HepG2 (cell line): ENCODE data around the gene SYT17. TPM values are rescaled to one million over a fixed set of nuclear protein-coding genes. Genes with fewer than 3 reads are reported as not detected.

Experiments used
- ATAC-seq: fragments of 200-7000 bp; cut with Tn5 transposase; 3 replicates; pipeline ENCODE4 v1.9.1; 2020; ENCODE audit warnings: mild to moderate bottlenecking, moderate library complexity
- BruUV-seq: library from RNA; stranded (reverse); fragments of 400-500 nt; replicated peaks from 2 replicates; lab custom pipeline; 2021; lab: Mats Ljungman, UMichigan
- CTCF ChIA-PET: fragments of 300-600 bp; formaldehyde crosslinking; extraction: SDS; loops from one replicate; lab custom pipeline; 2021; ENCODE audit warnings: low total read pairs, inconsistent platforms, low intra/inter-chr PET ratio; lab: Yijun Ruan, JAX
- POLR2A ChIA-PET: fragments of 350-600 bp; sonication (Branson Sonifier 250); formaldehyde crosslinking; loops from one replicate; lab custom pipeline; 2020; ENCODE audit warnings: antibody characterized with exemption, inconsistent platforms; lab: Yijun Ruan, JAX
- DNase-seq: peaks from one replicate; pipeline ENCODE4 v3.0.0-alpha.2; 2015; ENCODE audit warnings: low spot score
- FAIRE-seq: peaks from 3 replicates; lab custom pipeline; 2011; peaks lifted over from hg19 to GRCh38; lab: Jason Lieb, UNC
- H2AFZ ChIP-seq: one replicate; pipeline ENCODE4 v1.6.1; 2011; ENCODE audit warnings: low read length, inconsistent platforms
- H3K27ac ChIP-seq: fragments of 300-600 bp; 3 replicates; pipeline ENCODE4 v1.8.0; 2011; ENCODE audit warnings: mixed run types, mild to moderate bottlenecking, mixed read lengths, low read length, inconsistent platforms; ENCODE audit not compliant: insufficient read depth; ENCODE audit errors: extremely low read length
- H3K27me3 ChIP-seq, 2 experiments: fragments of 200-600 bp in 1 of 2; 2 replicates in 1 of 2; 3 replicates in 1 of 2; pipeline versions ENCODE4 v1.6.0 to v1.8.0; 2011; ENCODE audit warnings: low read length in 2 of 2, mild to moderate bottlenecking in 2 of 2, moderate library complexity in 2 of 2, inconsistent platforms in 1 of 2; ENCODE audit not compliant: insufficient read depth in 2 of 2, control insufficient read depth in 1 of 2
- H3K36me3 ChIP-seq, 2 experiments: fragments of 200-600 bp in 1 of 2; replicated peaks in 1 of 2; 2 replicates in 1 of 2; 3 replicates in 1 of 2; pipeline versions ENCODE4 v1.5.1 to v1.8.0; 2011; ENCODE audit warnings: low read length in 2 of 2, inconsistent platforms in 1 of 2; ENCODE audit not compliant: insufficient read depth in 2 of 2, control insufficient read depth in 1 of 2
- H3K4me1 ChIP-seq: 2 replicates; pipeline ENCODE4 v1.5.1; 2012; ENCODE audit warnings: low read length, inconsistent platforms; ENCODE audit not compliant: insufficient read depth
- H3K4me2 ChIP-seq: 2 replicates; pipeline ENCODE4 v1.6.0; 2011; ENCODE audit warnings: low read depth, low read length, inconsistent platforms
- H3K4me3 ChIP-seq, 3 experiments: fragments of 200-600 bp in 1 of 3; sonication (generic), shearing (Covaris generic) in 1 of 3; replicated peaks in 1 of 3; 2 replicates each; pipeline ENCODE4 v1.5.1; 2011 to 2016; ENCODE audit warnings: low read length in 3 of 3, inconsistent platforms in 2 of 3, low read depth in 2 of 3, mild to moderate bottlenecking in 2 of 3, control low read depth in 1 of 3, mixed read lengths in 1 of 3; ENCODE audit not compliant: insufficient read depth in 1 of 3
- H3K79me2 ChIP-seq: one replicate; pipeline ENCODE4 v1.6.1; 2011; ENCODE audit warnings: low read length, inconsistent platforms; ENCODE audit not compliant: insufficient read depth
- H3K9ac ChIP-seq: 2 replicates; pipeline ENCODE4 v1.6.0; 2011; ENCODE audit warnings: mild to moderate bottlenecking, low read depth, low read length, inconsistent platforms; ENCODE audit not compliant: insufficient read depth
- H3K9me3 ChIP-seq: 2 replicates; pipeline ENCODE4 v1.5.1; 2012; ENCODE audit warnings: mild to moderate bottlenecking, low read length
- H4K20me1 ChIP-seq: 2 replicates; pipeline ENCODE4 v1.6.0; 2011; ENCODE audit warnings: inconsistent platforms, mild to moderate bottlenecking, low read length, moderate library complexity; ENCODE audit not compliant: insufficient read depth
- GFI1 ChIP-seq: sonication (generic); formaldehyde crosslinking; IDR thresholded peaks from 2 replicates; pipeline ENCODE4 v1.5.0; 2020; ENCODE audit warnings: missing genetic modification reagents, mild to moderate bottlenecking, borderline replicate concordance
- MIER2 ChIP-seq: IDR thresholded peaks from 2 replicates; pipeline ENCODE4 v1.6.1; 2016; ENCODE audit warnings: missing biosample characterization, missing genetic modification reagents
- SUZ12 ChIP-seq: fragments of 150-350 bp; IDR thresholded peaks from 2 replicates; pipeline ENCODE4 v1.6.1; 2014; ENCODE audit warnings: low read depth, low read length
- ZNF253 ChIP-seq: sonication (generic); formaldehyde crosslinking; IDR thresholded peaks from 2 replicates; pipeline ENCODE4 v1.8.0; 2022; ENCODE audit warnings: mild to moderate bottlenecking, missing genetic modification reagents, borderline replicate concordance
- ZSCAN9 ChIP-seq: IDR thresholded peaks from 2 replicates; pipeline ENCODE4 v1.6.1; 2016; ENCODE audit warnings: borderline replicate concordance
- WGBS: methylation state at CpG from one replicate; pipeline ENCODE4 v1.1.6; 2017; ENCODE audit warnings: low lambda C conversion rate; 5-methylcytosine and 5-hydroxymethylcytosine counted together
- in situ Hi-C: cut with HindIII; loops from 2 replicates; pipeline ENCODE4 v1.10.0; 2017; ENCODE audit warnings: low pct_unique_long_range_greater_than_20kb; ENCODE audit not compliant: extremely low pct_ligation_motif_present
- intact Hi-C: fragments of 100-400 bp; cut with micrococcal nuclease; formaldehyde crosslinking; loops from one replicate; pipeline ENCODE4 v1.10.0; 2022; ENCODE audit not compliant: unreplicated experiment
- polyA plus RNA-seq, 8 experiments: library from polyadenylated mRNA; depleted of rRNA in 3 of 8; stranded (reverse) in 7 of 8; unstranded in 1 of 8; fragments of >200 nt; fragmentation: Illumina TruSeq in 4 of 8; extraction: Trizol in 4 of 8; gene quantifications; 2 replicates each; pipeline versions ENCODE4 v1.2.1 to v1.2.3, GENCODE V29; 2011 to 2016; ENCODE audit warnings: low read depth in 4 of 8, missing spikeins in 1 of 8, mixed read lengths in 1 of 8; ENCODE audit not compliant: insufficient read depth in 1 of 8
- total RNA-seq, 5 experiments: library from RNA; depleted of rRNA; stranded (reverse); fragments of >200 nt; fragmentation: Illumina TruSeq; extraction: Trizol; gene quantifications; 2 replicates each; pipeline ENCODE4 v1.2.3, GENCODE V29; 2016; ENCODE audit warnings: low read depth in 1 of 5
- TF ChIP-seq, protein P1 (sequence below): sonication (generic); formaldehyde crosslinking; IDR thresholded peaks from 2 replicates; pipeline ENCODE4 v1.8.0; 2023; ENCODE audit warnings: mild to moderate bottlenecking, missing genetic modification reagents

SYT17 gene
- total and polyA plus RNA-seq, 2 of the 13 experiments (the other 11 are each of a cell fraction or from before 2014, with no cell fraction given), result 0.44 TPM; not detected in 1

DNA sequence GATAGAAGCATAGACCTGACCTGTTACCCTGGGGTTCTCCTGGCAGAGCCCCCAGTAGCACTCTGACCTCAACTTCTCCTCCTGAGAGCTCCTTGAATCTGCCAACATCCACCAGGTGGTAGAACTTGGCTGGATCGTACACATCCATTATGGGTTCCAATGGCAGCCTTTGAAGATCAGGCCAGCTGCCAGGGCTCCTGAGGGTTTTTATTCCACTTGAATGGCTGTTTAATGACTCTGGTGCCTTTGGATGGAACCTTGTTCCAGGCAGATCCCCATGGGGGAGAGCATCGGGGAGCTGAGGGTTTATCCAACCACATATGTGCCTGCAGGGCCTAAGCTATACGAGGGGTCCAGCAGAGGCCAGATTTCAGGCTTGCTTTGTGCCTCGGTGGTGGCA, 70.4 kb downstream of the SYT17 start (continued):
- no peak for TF ChIP-seq SUZ12
- TF ChIP-seq ZSCAN9 (CRISPR knock-in tag), result no peak

DNA sequence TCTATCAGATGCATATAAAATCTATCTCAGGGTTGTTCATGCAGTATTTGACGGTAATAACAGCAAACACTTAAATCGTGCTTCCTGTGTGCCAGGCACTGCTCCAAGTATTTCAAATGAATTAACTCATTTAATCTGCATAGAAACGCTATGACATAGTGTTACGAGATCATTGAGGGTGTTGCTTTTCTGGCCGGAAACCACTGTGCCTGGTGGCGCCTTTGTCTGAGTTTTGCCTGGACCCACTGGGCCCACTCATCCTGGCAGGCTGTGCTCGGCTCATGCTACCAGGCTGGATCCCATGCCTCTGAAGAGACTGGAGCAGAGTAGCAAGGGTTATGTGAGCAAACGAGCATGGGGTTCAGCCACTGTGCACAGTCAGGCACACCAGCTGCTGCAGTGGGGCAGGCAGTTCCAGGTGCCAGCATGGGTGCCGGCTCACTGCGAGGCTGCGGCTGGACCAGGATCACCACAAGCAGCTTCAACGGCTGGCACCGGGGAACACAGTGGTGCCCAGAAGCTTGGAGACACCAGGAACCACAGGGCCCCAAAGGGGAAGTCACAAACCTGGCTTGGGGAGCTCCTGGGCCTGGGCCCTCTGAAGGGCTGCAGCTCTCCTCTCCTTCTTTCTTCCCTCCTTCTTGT, 71.6 kb downstream of the SYT17 start:
- no peak; the same call in 2 of the 3 replicates for ATAC-seq
- Histone ChIP-seq H3K9ac (no peak overlapping the region), H3K4me2 (no peak overlapping the region), H2AFZ (no peak overlapping the region), H3K36me3 (no peaks in the 10 kb centered on the region)
- no TSS peak for BruUV-seq
- in situ Hi-C loops, result no loop called here
- TF ChIP-seq ZNF253 (CRISPR knock-in tag) (0 out of 2 replicates have a peak, but pooled peaks have one; percentile 29), GFI1 (no peak), MIER2 (no peak)
- TF ChIP-seq, protein P1, sequence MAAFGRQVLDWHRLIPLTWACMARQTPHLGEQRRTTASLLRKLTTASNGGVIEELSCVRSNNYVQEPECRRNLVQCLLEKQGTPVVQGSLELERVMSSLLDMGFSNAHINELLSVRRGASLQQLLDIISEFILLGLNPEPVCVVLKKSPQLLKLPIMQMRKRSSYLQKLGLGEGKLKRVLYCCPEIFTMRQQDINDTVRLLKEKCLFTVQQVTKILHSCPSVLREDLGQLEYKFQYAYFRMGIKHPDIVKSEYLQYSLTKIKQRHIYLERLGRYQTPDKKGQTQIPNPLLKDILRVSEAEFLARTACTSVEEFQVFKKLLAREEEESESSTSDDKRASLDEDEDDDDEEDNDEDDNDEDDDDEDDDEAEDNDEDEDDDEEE (CRISPR knock-in tag), result no peak
- TF ChIP-seq, all 625 proteins: peak for 1
- Histone ChIP-seq H3K79me2 (no peaks in the 10 kb centered on the region), H4K20me1 (no peaks in the 10 kb centered on the region), H3K9me3 (peaks cover 14% of the 10 kb centered on the region; the same call in 1 of the 2 replicates), H3K27ac (no peak overlapping the region), H3K27me3 (peaks cover 0 to 7% of the 10 kb centered on the region in 2 experiments; a peak in 1 of 5 replicates), H3K4me1 (peaks cover 10% of the 10 kb centered on the region; the same call in 1 of the 2 replicates), H3K4me3 (no peak overlapping the region)
- WGBS, result 52% methylated on average over 10 of the region's 13 CpGs
- ChIA-PET CTCF (no interaction called here), POLR2A (no interaction called here)
- intact Hi-C loops, result no loop called here
- FAIRE-seq (no peak), DNase-seq (no peak)
